ENCODE results near the gene NDC1. TPM values are rescaled to one million over a fixed set of nuclear protein-coding genes. Genes with fewer than 3 reads are reported as not detected.

NDC1 gene
- total RNA-seq, 1 donor from 2014 or later: 9.3 TPM

DNA sequence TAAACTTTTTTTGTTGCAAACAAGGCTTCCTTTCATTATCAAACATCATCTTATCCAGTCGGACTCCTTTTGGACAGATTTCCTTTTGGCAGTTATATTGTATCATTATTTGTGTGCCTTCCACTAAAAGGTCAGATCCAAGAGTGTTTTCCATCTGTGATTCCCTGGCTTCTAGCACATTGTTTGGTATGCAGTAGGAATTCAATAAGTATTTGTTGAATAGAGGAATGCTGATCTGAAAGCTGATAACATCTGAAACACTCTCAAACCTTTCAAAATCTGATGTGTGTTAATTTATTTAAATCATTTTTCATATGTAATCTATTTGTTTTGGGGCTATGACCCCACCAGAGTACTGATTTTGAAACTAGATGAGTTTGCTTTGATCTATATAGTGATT, 39.0 kb downstream of the NDC1 start:
- intact Hi-C loops (cut with DNase I): no loop called here
- no peak for DNase-seq (ENCODE audit: low spot score in 2 of 2)
- Histone ChIP-seq H3K27me3 (no peaks in the 10 kb centered on the region), H3K9me3 (no peaks in the 10 kb centered on the region), H3K36me3 (peaks cover 6 to 24% of the 10 kb centered on the region in 2 donors), H3K27ac (no peak overlapping the region), H3K4me1 (no peaks in the 10 kb centered on the region), H3K4me3 (no peak overlapping the region)
- TF ChIP-seq, protein P1, sequence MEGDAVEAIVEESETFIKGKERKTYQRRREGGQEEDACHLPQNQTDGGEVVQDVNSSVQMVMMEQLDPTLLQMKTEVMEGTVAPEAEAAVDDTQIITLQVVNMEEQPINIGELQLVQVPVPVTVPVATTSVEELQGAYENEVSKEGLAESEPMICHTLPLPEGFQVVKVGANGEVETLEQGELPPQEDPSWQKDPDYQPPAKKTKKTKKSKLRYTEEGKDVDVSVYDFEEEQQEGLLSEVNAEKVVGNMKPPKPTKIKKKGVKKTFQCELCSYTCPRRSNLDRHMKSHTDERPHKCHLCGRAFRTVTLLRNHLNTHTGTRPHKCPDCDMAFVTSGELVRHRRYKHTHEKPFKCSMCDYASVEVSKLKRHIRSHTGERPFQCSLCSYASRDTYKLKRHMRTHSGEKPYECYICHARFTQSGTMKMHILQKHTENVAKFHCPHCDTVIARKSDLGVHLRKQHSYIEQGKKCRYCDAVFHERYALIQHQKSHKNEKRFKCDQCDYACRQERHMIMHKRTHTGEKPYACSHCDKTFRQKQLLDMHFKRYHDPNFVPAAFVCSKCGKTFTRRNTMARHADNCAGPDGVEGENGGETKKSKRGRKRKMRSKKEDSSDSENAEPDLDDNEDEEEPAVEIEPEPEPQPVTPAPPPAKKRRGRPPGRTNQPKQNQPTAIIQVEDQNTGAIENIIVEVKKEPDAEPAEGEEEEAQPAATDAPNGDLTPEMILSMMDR (IDR thresholded peaks at IDR 0.05): no peak

DNA sequence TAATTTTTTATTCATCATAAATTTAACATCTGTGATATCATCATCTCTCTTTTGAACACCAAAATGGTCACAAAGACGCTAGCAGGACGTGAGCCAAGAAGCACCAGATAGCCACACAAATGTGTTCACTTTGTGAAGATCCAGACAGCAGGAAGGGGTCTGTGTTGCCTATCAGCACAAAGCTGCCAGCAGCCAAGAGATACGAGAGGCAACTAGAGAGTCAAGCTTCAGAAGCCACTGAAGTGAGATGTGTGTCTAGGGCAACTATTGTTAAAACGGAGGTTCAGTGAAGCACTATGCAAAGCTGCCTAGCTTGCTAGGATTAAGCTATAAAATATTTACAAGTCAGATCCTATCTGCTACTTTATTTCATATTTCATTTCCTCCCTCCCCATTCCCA, 45.3 kb downstream of the NDC1 start:
- no peak overlapping the region for H3K4me3 ChIP-seq
- H3K9me3 ChIP-seq: no peaks in the 10 kb centered on the region
- H3K36me3 ChIP-seq: peaks cover 3 to 20% of the 10 kb centered on the region in 2 donors
- TF ChIP-seq, protein P1 (IDR thresholded peaks at IDR 0.05): no peak
- no peak for DNase-seq (ENCODE audit: low spot score in 2 of 2)
- no peaks in the 10 kb centered on the region for H3K4me1 ChIP-seq
- no peak overlapping the region for H3K27ac ChIP-seq
- intact Hi-C loops (cut with DNase I): no loop called here
- H3K27me3 ChIP-seq: no peaks in the 10 kb centered on the region

DNA sequence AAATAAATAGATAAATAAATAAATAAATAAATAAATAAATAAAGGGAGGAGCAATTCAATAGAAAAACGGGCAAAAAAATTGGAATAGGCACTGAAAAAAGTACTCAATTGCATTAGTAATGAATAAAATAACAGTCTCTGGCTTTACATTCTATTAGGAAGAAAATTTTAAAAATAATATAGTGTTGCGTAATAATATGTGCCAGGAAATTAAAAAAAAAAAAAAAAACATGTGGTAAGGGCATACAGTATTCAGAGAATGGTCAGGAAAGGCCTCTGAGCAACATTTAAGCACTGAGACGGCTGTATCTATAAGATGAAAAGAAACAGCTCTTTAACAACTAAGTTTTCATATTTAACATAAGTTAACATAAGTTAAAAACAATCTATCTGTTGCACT, 50.4 kb downstream of the NDC1 start:
- no peak for DNase-seq (ENCODE audit: low spot score in 2 of 2)
- Histone ChIP-seq H3K4me3 (no peak overlapping the region), H3K27ac (no peak overlapping the region), H3K27me3 (no peaks in the 10 kb centered on the region), H3K4me1 (no peaks in the 10 kb centered on the region), H3K9me3 (no peaks in the 10 kb centered on the region), H3K36me3 (peaks cover 18 to 29% of the 10 kb centered on the region in 2 donors)
- TF ChIP-seq, protein P1 (IDR thresholded peaks at IDR 0.05): no peak
- intact Hi-C loops (cut with DNase I): no loop called here

DNA sequence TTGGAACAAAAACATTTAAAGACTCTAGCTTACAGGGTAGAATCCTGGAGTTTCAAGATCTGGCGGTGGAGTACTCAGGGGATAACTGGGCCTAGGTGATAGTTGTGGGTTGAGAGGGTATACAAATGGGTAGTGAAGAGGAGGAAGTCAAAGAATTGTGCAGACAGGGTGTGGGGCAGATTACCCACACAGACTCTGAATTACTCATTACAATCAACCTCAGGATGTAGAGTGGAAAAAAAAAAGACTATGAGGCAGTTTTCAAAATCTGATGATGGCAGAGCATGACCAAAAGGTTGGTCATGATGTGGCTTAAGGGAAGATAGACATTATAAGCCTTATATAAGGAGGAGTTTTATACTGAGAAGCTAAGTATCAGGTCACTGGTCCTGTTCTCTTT, 55.0 kb downstream of the NDC1 start:
- intact Hi-C loops (cut with DNase I): no loop called here
- H3K36me3 ChIP-seq: peaks cover 18 to 22% of the 10 kb centered on the region in 2 donors

DNA sequence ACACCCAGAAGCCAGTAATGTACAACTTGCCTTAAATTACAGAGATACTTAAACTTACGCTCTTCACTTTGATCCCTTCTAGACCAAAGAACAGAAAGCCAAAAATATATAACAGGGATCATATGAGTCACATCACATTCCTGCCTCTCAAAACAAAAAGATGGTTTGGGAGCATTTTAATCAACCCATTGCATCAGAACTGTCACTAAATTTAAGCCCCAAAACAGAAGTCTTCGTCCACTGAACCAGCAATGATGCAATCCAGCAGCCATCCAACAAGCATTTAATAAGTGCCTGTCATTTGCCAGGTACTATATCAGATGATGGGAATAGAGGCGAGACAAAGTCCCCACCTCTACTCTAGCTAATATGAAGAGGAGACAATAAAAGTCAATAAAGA, 56.4 kb downstream of the NDC1 start:
- Histone ChIP-seq H3K36me3 (peaks cover 11 to 24% of the 10 kb centered on the region in 2 donors), H3K9me3 (no peaks in the 10 kb centered on the region), H3K27me3 (no peaks in the 10 kb centered on the region), H3K27ac (no peak overlapping the region), H3K4me3 (no peak overlapping the region), H3K4me1 (no peaks in the 10 kb centered on the region)
- no peak for DNase-seq (ENCODE audit: low spot score in 2 of 2)
- intact Hi-C loops (cut with DNase I): no loop called here
- TF ChIP-seq, protein P1 (IDR thresholded peaks at IDR 0.05): no peak

More for the DNA sequence above, 55.0 kb downstream of the NDC1 start:
- H3K27me3 ChIP-seq: no peaks in the 10 kb centered on the region
- DNase-seq (ENCODE audit: low spot score in 2 of 2): no peak
- H3K9me3 ChIP-seq: no peaks in the 10 kb centered on the region
- no peak overlapping the region for H3K27ac ChIP-seq
- H3K4me1 ChIP-seq: no peaks in the 10 kb centered on the region
- TF ChIP-seq, protein P1 (IDR thresholded peaks at IDR 0.05): no peak
- H3K4me3 ChIP-seq: no peak overlapping the region

DNA sequence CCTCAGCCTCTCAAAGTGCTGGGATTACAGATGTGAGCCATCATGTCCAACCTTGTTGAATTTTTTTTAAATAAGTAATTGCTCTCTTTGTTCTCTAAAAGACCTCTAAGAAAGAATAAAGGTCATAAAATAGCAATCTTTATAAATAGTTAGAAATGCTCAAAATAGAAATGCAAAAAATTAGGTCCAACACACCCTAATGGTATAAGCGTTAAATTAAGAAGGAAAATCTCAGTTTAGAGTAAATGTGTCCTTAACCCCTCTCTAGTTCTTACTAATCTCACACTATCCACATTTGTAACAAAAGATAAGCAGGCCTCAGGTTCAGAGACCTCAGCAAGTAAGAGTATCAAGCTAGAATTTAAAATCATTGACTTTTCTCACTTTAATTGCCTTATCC, 60.8 kb downstream of the NDC1 start:
- TF ChIP-seq, protein P1 (IDR thresholded peaks at IDR 0.05): no peak
- H3K4me3 ChIP-seq: no peak overlapping the region
- intact Hi-C loops (cut with DNase I): no loop called here

More for the DNA sequence above, 60.8 kb downstream of the NDC1 start:
- Histone ChIP-seq H3K4me1 (no peaks in the 10 kb centered on the region), H3K36me3 (peaks cover 0 to 15% of the 10 kb centered on the region in 2 donors), H3K27ac (no peak overlapping the region), H3K9me3 (no peaks in the 10 kb centered on the region), H3K27me3 (no peaks in the 10 kb centered on the region)
- no peak for DNase-seq (ENCODE audit: low spot score in 2 of 2)

All from ascending aorta (tissue), 2 donors.